HG03025 (cell line): ENCODE data around the gene SOS1.

Source experiments
- ATAC-seq: cut with Tn5 transposase; IDR thresholded peaks from one replicate; pipeline ENCODE4 v1.9.1; 2021; ENCODE audit warnings: mild to moderate bottlenecking, moderate library complexity; ENCODE audit not compliant: unreplicated experiment, low FRiP score

The SOS1 gene

GRCh38 chr2:38978296-38978903 is 142.5 kb downstream of the SOS1 start:
- no peak for ATAC-seq

- no peak for ATAC-seq
Observed at GRCh38 chr2:38977047-38977446, 143.8 kb downstream of the SOS1 start.

DNA sequence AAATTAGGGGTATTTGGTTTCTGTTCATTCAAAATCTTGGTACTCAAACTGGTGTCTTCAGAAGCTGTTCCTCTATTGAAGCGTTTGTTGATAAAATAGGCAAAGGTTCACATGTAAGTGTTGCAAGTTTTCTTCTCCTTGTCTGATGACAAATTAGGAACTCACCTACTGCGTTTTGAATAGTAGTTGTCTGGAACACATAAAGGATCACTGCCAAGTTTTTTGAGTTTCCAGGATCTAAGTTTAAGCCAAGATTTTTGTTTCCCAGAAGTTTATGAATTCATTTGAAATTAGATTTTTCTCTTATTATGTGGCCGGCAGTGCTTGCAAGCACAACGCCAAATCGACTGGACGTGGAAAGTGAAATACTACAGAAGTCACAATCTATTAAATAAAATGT is 145.8 kb downstream of the SOS1 start:
- no peak for ATAC-seq

DNA sequence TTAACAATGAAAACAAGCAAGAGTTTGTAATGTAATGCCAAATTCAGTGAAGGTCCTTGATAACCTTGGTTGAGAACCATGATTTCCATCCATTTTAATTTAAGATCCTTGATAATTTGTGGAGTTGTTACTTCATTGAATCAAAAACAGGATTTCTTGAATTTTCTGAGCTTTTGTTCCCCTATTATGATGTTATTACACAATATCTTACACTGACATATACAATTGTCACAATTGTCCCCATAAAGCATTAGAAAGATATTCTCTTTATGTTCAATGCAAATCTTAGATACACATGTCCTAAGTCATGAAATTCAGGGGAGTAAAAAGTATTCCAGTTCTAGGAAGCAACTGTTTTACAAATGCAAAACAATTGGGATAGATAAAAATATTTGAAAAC is 147.6 kb downstream of the SOS1 start:
- ATAC-seq, result no peak

GRCh38 chr2:38971377-38971776 is 149.5 kb downstream of the SOS1 start:
- ATAC-seq, result no peak

DNA sequence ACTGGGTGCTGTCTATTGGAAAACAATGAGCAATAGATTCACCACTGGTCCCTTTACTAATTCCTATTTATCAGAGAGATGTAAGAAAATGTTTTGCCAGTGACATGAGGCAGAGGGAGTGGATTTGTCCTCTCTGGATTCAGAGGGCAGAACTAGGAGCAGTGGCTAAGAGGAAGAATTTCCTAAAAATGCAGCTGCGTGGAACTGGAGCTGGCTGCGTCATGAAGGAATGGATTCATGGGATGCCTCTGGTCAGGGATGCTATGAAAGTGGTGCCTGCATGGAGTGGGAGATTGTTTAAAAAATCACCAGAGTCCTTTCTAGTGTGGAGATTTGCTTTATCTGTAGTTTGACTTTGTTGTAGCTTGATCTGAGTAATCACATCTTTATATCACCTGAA is 152.8 kb downstream of the SOS1 start:
- ATAC-seq, result no peak

DNA sequence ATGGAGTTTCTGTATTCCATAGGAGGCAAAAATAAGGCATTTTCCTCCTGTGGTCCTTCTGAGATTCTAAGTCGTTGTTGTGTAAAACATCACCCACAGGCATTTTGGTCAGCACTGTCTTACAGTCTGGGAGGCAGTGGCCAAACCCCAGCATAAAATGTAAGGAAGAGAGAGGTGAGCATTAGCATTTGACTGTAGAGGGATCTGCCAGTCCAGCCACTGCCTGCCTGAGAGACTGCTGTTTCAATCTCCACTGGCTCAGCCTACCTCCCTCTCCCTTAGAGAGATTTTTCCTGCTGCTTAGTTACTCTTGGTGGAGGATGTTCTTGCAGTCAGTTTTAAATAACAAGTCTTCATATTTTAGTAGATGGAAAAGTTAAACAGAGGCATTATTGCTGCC is 154.2 kb downstream of the SOS1 start:
- no peak for ATAC-seq

- no peak for ATAC-seq
Observed at GRCh38 chr2:38966006-38966405, 154.8 kb downstream of the SOS1 start.

GRCh38 chr2:38960609-38961320 is 160.1 kb downstream of the SOS1 start:
- ATAC-seq, result no peak

DNA sequence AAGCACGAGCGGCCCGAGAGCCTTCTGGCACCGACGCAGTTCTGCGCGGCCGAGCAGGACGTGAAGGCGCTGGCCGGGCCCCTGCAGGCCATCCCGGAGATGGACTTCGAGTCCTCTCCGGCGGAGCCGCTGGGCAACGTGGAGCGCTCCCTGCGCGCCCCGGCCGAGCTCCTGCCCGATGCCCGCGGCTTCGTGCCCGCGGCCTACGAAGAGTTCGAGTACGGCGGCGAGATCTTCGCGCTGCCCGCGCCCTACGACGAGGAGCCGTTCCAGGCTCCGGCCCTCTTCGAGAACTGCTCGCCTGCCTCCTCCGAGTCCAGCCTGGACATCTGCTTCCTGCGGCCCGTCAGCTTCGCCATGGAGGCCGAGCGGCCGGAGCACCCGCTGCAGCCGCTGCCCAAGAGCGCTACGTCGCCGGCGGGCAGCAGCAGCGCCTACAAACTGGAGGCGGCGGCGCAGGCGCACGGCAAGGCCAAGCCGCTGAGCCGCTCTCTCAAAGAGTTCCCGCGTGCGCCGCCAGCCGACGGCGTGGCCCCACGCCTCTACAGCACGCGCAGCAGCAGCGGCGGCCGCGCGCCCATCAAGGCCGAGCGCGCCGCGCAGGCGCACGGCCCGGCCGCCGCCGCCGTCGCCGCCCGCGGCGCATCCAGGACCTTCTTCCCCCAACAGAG is 160.8 kb downstream of the SOS1 start:
- no peak for ATAC-seq

DNA sequence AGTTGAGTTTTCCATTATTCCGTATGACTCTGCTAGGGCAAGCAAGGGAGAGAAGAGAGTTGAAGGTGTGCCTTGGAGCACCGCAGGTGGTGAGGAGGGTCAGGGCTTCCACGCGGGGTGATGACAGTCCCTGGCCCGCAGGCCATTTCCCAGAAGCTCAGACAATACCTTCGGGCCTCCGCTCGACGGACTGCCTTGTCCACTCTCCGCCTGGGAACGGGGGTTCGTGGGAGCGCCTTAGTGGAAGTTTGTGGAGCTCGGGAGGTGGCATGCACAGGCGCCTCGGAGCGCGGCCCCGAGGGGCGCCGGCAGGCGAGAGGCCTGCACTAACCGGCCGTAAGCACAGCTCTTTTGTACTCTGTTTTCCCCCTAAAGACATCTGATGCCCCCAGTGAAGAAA is 161.4 kb downstream of the SOS1 start:
- no peak for ATAC-seq

GRCh38 chr2:38957972-38958371 is 162.9 kb downstream of the SOS1 start:
- no peak for ATAC-seq

GRCh38 chr2:38951766-38952165 is 169.1 kb downstream of the SOS1 start:
- ATAC-seq, result no peak

DNA sequence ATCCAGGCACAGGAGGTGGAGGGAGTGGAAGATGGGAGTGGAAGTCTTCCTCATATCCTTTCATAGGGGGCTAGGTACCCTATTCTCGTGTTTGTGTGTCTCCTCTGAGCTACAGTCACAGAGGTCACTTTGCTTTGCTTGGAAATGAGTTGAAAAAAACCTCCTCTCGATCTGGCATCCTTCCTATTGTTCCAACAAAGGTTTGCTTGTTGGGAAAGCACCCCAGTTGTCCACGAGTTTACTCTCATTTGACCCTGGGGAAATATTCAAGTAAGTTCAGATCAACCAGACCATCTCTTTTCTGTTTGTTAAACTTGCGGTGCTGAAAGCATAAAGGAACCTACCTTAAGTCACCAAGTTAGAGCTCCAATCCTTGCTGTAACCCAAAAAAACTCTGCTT is 171.9 kb downstream of the SOS1 start:
- no peak for ATAC-seq

GRCh38 chr2:38948387-38948882 is 172.4 kb downstream of the SOS1 start:
- no peak for ATAC-seq

- ATAC-seq, result no peak
Observed at GRCh38 chr2:38947241-38948239, 173.3 kb downstream of the SOS1 start.

DNA sequence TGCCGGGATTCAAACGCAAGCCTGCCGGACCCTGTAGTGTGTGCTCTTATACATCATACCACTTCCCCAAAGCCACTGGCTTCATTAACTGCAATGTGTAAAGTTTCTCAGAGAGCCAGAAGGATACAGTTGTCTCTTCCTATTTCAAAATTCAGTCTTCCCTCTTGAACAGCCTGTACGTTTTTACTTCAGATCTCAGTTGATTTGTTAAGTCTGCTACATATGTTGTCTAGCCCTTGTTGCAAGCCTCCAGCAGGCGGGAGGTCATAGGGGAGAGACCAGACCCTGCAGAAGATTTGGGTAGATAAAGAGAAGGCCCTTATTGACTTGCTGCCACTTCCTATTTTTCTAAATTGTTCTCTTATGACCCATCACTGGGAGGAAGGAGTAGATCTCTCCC is 174.9 kb downstream of the SOS1 start:
- no peak for ATAC-seq

DNA sequence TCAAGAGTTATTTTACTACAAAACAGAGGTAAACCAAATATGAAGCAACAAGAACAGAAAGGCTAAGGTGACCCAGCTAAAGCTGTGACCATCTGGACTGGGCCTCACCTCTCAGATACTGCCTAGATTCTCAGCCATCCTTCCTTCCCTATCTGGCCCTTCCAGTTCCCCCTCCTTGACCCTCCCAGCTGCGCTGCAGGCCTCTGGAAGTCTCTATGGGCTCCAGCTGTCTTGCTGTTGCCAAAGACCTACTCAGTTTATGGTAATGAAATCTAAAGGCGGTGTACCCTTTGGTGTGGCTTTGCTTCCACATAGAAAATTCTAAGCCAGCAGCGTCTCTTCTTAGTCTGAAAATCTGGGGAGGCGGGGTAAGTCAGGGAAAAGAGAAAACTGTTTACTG is 175.5 kb downstream of the SOS1 start:
- no peak for ATAC-seq

DNA sequence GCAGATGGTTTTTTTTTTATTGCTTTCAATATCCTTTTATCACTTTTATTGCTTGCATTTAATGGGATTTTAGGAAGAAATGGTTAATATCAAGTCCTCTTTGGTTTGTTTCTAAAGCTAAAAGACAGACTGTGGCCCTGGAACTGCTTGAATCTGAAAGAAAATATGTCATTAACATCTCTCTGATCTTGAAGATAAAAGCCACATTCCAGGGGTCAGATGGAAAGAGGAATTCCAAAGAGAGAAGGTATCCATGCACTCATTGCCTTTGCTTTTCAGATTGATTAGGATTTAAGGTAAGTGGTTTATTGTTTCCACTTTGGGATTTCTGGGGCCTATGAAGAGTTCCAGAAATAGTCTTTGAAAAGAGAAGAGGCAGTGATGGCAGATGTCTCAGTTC is 177.1 kb downstream of the SOS1 start:
- ATAC-seq, result no peak

GRCh38 chr2:38940746-38941145 is 180.1 kb downstream of the SOS1 start:
- no peak for ATAC-seq

DNA sequence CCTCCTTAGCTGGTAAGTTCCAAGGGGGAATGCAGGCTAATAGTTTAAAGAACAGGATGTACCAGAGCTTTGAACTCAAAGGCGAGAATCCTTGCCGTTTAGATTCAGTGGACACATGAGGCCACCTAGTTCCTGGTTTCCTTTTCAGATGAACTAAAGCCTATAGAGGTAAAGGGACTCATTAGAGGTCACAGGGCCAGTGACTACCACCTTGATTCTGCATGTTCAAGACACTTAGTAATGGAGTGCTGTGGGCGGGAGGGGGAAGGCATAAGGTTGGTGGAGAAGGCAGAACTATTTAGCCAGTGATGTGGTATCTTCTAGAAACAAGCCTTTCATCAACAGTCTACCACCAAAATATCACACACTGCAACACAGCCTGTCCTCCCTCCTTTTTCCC is 183.3 kb downstream of the SOS1 start:
- ATAC-seq, result no peak
